NCI-H1436 treated with DMSO at 0.1 percent for 48 hours (cell line): ENCODE measurements around the gene TEKTIP1.
"Not testable (repeated sequence)": the region's sequence is repeated elsewhere in the genome, so short reads cannot be mapped to it uniquely, and the experiment has no call there.

Experiments
- DNase-seq: peaks from one replicate; lab custom pipeline; 2025; lab: John Stamatoyannopoulos, UW

Gene TEKTIP1

DNA sequence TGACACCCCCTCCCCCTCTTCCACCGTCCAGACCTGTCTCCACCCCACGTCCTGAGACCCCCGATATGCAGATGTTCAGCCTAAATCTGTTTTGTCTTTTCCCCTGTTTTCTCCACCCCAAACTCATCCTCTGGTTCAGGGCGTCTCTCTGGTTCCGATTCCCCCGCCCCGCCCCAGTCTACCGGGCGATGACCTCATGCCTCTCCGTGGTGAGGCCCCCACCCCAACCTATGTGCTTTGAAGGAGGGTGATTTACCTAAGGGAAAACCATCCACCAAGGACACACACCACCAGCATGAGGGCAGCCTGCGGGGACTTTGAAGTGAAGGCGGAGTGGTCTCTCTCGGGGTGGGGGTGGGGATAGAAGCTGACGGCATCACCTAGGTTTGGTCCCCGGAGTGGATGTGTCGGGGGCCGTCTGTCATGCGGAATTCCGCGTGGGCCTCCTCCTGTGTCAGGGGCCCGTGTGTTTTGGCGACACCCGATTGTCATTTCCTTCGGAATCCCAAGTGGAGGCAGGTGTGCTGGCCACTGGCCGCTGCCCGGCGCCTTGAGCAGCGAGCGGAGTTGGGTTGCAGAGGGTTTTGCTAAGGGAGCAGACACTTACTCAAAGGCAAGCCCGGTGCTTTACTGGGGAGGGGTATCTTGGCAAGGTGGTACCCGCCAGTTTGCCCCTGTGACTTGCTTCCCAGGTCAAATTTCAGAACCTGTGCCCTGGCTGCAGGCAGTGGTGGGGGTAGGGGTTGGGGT is 31.4 kb upstream of the TEKTIP1 start:
- no peak for DNase-seq

DNA sequence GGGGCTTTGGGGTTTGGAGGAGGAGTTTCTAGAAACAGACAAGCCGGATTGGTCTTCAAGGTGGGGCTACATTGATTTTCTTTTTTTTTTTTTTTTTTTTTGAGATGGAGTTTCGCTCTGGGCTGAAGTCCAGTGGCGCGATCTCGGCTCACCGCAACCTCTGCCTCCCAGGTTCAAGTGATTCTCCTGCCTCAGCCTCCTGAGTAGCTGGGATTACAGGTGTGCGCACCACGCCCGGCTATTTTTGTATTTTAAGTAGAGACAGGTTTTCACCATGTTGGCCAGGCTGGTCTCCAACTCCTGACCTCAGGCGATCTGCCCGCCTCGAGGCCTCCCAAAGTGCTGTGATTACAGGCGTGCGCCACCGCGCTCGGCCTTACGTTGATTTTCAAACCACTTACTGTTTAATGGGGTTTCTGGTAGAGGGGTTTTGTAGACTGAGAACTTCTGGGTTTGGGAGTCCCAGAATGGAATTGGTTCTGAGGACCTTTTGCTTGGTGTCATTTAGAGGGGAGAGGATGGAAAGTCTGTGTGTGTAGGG is 30.8 kb upstream of the TEKTIP1 start:
- DNase-seq, result not testable (repeated sequence)

DNA sequence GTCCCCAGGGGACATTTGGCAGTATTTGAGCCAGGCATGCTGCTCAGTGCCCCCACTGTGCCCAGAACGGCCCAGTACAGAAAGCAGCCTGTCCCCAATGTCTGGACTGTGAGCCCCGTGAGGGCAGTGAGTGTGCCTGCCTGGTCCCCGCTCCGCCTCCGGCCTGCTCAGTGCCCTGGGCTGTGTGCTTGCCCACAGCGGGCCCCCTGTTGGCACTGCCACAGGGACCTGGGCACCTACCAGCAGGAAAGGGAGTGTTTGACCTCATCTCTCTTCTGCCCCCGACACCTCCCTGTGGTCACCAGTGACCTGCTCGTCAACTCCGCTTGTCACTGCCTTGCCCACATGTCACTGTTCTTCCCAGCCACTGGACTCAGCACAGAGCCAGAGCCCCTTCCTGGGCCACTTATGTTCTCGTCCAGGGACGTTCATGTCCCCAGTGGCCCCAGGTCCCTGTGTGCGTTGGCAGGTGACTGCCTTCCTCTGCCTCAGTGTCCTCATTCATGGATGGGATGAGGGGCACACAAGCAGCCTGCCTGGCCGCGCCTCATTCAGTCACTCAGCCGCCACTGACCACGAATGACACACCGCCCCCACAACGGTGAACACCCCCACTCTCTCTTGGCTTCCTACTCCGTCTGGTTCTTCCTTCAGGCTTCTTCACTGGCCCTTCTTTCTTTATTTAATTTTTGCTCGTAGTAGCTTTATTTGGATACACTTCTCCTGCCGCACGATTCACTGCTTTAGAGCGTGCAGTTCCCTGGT is 30.0 kb upstream of the TEKTIP1 start:
- no peak for DNase-seq

DNA sequence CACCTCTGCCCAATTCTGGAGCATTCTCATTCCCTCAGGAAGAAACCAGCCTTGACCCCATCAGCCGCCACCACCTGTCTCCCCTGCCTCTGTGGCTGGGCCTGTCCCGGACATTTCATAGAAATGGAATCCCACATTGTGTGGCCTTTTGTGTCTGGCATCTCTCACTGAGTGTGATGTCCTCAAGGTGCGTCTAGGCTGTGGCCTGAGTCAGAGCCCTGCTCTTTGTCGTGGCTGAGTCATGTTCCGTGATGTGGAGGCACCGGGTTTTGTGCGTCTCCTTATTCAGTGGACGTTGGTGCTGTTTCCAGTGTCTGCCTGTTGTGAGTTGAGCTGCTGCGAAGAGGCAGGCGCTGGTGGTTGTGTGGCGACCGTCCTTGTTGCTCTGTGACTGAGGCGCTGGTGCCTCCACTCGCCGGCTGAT is 29.4 kb upstream of the TEKTIP1 start:
- DNase-seq, result no peak

- DNase-seq, result no peak
Observed at GRCh38 chr19:3510727-3511126, 28.2 kb upstream of the TEKTIP1 start.

DNA sequence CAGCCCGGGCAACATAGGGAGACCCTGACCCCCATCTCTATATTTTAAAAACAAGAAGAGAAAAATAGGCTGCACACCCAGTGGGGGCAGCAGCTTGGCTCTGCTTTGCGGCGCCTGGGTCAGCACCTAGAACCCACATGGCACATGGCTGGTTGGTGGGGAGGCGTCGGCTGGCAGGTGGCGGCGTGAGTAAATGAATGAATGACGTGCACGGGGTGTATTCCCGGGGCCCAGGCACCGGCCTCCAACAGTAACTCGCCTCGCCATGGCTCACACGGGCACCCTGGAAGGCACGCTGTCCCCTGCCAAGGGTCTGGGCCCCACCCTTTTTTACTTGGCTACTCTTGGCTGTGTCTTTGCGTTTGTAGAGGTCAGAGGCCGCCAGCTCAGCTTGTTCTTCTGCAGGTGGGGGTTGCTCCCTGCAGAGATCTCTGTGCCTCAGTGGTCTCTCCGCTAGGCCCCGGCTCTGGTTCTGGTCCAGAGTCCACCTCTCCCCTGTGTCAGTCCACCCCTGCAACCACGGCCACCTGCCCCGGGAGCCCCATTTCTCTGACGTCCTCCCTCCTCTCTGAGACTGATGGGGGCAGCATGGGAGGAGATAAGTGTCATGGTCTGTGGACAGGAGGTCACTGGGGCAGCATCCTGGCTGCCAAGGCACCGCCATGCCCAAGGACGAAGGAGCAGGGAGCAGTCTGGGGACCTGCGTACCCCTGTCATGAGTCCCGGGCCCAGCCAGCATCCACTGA is 27.3 kb upstream of the TEKTIP1 start:
- no peak for DNase-seq

DNA sequence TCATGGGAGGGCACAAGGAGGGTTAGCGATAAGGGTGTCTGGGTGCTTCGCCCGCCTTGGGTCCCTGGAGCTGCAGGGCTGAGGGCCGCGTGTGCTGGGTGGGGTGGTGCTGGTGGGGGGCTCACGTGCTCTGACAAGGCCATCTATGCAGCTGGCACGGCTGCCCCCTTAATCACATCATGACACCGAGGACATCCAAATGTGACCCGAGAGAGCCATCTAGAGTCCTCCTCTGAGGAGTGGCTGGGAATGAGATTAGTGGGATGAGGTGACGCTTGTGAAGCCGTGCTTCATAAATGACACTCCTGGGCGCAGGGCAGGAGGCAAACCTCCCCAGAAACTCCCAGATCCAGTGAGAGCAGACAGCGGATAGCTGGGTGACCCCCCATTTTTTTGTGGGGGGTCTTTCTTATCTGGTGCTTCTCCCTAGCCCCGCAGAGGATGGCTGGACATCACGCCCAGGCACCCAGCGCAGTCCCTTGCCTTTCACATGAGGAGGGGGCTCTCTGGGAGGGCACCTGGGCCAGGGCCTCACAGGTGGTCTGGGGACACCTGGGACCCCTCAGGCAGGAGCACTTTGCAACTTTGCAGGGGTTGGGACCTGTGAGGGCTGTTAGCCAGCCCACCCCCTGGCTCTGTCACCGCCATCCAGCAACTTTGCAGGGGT is 26.3 kb upstream of the TEKTIP1 start:
- DNase-seq, result no peak

GRCh38 chr19:3513229-3514140 is 25.5 kb upstream of the TEKTIP1 start:
- no peak for DNase-seq

GRCh38 chr19:3514930-3515329 is 24.0 kb upstream of the TEKTIP1 start:
- no peak for DNase-seq

DNA sequence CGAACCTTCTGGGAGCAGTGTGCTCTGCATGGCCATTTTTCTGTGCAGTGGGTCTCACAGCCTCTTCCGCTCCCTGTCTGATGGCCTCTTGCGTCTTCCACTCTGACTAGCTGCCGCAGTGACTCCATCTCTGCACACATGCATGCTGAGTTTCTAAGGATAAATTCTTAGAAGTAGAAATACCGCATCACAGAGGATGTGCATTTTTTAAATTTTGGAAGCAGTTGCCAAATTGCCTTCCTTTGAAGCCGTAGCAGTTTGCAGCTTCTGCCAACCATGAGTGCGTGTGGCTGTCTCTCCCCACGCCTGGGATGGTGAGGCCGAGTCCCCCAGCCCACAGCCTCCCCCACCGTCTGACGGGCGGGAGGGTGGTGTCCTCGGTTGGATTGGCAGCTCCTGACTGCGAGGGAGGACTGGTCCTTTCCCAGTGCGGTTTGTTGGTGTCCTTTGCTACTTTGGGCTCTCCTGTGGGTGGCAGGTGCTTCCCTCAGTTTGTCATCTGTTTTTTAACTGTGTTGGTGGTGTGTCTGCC is 23.0 kb upstream of the TEKTIP1 start:
- no peak for DNase-seq

- peak; percentile 39 for DNase-seq
Observed at GRCh38 chr19:3516675-3517207, 22.2 kb upstream of the TEKTIP1 start.

- no peak for DNase-seq
Observed at GRCh38 chr19:3517638-3518037, 21.3 kb upstream of the TEKTIP1 start.

- no peak for DNase-seq
Observed at GRCh38 chr19:3518255-3518654, 20.7 kb upstream of the TEKTIP1 start.

- DNase-seq, result no peak
Observed at GRCh38 chr19:3518659-3519058, 20.3 kb upstream of the TEKTIP1 start.

DNA sequence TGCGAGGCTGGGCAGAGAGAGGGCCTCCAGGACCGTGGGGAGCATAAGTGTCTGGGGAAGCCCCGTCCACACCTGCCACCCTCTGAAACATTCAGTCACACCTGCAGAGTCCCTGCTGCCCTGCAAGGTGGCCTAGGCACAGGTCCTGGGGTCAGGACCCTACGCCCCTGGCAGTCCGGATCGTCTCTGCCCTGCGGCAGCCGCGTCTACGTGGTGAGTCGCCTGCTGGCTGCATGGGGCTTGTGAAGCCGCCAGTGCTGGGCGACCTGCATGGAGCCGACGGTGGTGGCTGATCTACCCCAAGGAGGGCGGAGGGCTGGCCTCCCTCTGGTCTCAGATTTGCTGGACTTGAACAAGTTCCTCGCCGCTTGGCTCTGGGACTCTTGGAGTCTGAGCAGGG is 19.8 kb upstream of the TEKTIP1 start:
- DNase-seq, result no peak

GRCh38 chr19:3520166-3521103 is 18.5 kb upstream of the TEKTIP1 start:
- no peak for DNase-seq

DNA sequence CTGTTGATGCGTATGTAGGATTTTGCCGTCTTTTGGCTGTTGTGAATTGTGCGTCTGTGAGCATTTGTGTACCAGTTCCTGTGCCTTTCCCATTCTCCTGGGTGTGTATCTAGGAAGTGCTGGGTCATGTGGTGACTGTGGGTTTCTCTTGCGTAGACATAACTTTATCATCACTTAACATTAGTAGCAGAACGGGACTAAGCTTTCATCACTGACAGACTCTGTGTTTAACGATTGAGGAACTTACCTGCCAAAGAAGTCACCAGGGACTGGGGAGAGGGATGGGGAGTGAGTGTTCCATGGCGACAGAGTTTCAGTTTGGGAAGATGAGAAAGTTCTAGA is 17.9 kb upstream of the TEKTIP1 start:
- DNase-seq, result no peak

DNA sequence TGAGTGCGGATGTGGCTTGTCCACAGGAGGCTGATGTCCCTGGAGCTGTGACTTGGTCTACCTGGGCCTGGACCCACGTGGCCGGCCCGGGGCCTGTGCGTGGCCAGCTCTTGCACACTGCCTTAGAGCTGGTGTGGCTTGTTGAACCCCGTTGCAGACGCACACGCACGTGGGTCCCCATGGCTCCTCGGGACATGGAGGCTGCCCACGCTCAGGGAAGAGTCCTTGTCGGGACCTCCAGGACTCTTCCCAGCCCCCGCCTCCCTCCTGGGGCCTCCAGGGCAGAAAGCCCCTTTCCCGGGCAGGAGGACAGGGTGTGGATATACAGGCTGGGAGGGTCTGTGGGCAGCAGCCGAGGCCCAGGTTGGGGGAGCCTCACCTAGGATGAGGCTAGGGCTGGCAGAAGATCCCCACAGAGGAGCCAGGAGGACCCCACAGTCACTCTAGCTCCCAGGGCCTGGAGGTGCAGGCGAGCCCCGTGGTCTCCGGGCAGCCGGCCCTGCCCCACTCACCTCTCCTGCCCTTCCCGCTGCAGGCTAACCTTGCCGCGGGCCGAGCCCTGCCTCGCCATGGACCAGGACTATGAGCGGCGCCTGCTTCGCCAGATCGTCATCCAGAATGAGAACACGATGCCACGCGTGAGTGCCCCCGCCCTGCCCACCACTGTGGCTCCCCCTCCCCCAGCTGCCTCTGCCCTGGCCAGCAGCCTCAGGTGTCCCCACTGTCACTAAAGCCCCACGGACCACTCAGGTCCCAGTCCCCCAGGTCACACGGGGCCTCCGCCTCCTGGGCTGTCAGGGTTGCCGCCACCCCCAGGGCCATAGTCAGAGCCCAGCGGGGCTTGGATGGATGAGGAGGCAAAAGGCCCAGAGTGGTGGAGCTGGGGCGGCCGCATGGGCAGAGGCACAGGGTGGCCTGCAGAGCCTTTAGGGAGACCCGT is 16.3 kb upstream of the TEKTIP1 start:
- no peak for DNase-seq
